ENCODE data around the gene CFAP77.

GRCh38 chr9:132547052-132547431, 137.0 kb downstream of the CFAP77 start:
- no peak for TF ChIP-seq CTCF (IDR thresholded peaks at IDR 0.05)
- no peak for TF ChIP-seq EZH2 (IDR thresholded peaks at IDR 0.05)

All from neural progenitor cell (in vitro differentiated cells).